Trophoblast cell (in vitro differentiated cells and primary cell): ENCODE measurements around the gene TRAFD1.
A peak's percentile ranks its signal among the peaks of the same experiment; 100 is the strongest.

ENCODE experiments used
- DNase-seq, 2 donors: peaks; one replicate each; pipeline ENCODE4 v3.0.0-alpha.2; 2016
- H2AFZ ChIP-seq: 2 replicates; pipeline ENCODE4 v1.6.1; 2013; ENCODE audit warnings: low read length, moderate library complexity, mild to moderate bottlenecking; ENCODE audit not compliant: insufficient read depth, poor library complexity
- H2AK5ac ChIP-seq: 2 replicates; pipeline ENCODE4 v1.6.1; 2013; ENCODE audit warnings: mild to moderate bottlenecking, low read length
- H2BK120ac ChIP-seq: 2 replicates; pipeline ENCODE4 v1.6.1; 2013; ENCODE audit warnings: low read length, mild to moderate bottlenecking, moderate library complexity; ENCODE audit not compliant: insufficient read depth, poor library complexity
- H2BK12ac ChIP-seq: 2 replicates; pipeline ENCODE4 v1.6.1; 2013; ENCODE audit warnings: mild to moderate bottlenecking, low read length, moderate library complexity
- H2BK5ac ChIP-seq: 2 replicates; pipeline ENCODE4 v1.6.1; 2013; ENCODE audit warnings: low read length, low read depth, moderate library complexity, mild to moderate bottlenecking; ENCODE audit not compliant: poor library complexity
- H3K14ac ChIP-seq: 2 replicates; pipeline ENCODE4 v1.6.1; 2013; ENCODE audit warnings: mild to moderate bottlenecking, low read length
- H3K18ac ChIP-seq: 2 replicates; pipeline ENCODE4 v1.6.1; 2013; ENCODE audit warnings: mild to moderate bottlenecking, low read length
- H3K23ac ChIP-seq: 2 replicates; pipeline ENCODE4 v1.6.1; 2013; ENCODE audit warnings: low read length
- H3K27ac ChIP-seq: 2 replicates; pipeline ENCODE4 v1.5.1; 2013; ENCODE audit warnings: low read depth, mild to moderate bottlenecking, inconsistent platforms, low read length, moderate library complexity
- H3K27me3 ChIP-seq: 2 replicates; pipeline ENCODE4 v1.6.1; 2013; ENCODE audit warnings: inconsistent platforms, mild to moderate bottlenecking, low read length, moderate library complexity; ENCODE audit not compliant: insufficient read depth
- H3K36me3 ChIP-seq, 2 experiments: 1 replicate in 1 of 2; 2 replicates in 1 of 2; pipeline ENCODE4 v1.6.1; 2013; ENCODE audit warnings: low read length in 2 of 2, mild to moderate bottlenecking in 2 of 2, moderate library complexity in 1 of 2; ENCODE audit not compliant: insufficient read depth in 2 of 2, control insufficient read depth in 1 of 2
- H3K4ac ChIP-seq: 2 replicates; pipeline ENCODE4 v1.6.1; 2013; ENCODE audit warnings: low read depth, mild to moderate bottlenecking, low read length, moderate library complexity
- H3K4me1 ChIP-seq, 2 experiments: 1 replicate in 1 of 2; 2 replicates in 1 of 2; pipeline ENCODE4 v1.6.1; 2013; ENCODE audit warnings: low read length in 2 of 2, mild to moderate bottlenecking in 2 of 2, moderate library complexity in 1 of 2; ENCODE audit not compliant: insufficient read depth in 2 of 2, control insufficient read depth in 1 of 2
- H3K4me2 ChIP-seq: 2 replicates; pipeline ENCODE4 v1.6.1; 2013; ENCODE audit warnings: inconsistent platforms, mild to moderate bottlenecking, low read length, moderate library complexity
- H3K4me3 ChIP-seq: 2 replicates; pipeline ENCODE4 v1.5.1; 2013; ENCODE audit warnings: mild to moderate bottlenecking, low read depth, low read length, inconsistent platforms
- H3K79me1 ChIP-seq: one replicate; pipeline ENCODE4 v1.6.1; 2013; ENCODE audit warnings: low read length
- H3K79me2 ChIP-seq: 2 replicates; pipeline ENCODE4 v1.6.1; 2013; ENCODE audit warnings: low read length, mild to moderate bottlenecking; ENCODE audit not compliant: control insufficient read depth, insufficient read depth, poor library complexity
- H3K9ac ChIP-seq: 2 replicates; pipeline ENCODE4 v1.6.1; 2013; ENCODE audit warnings: mild to moderate bottlenecking, low read length
- H3K9me3 ChIP-seq: 2 replicates; pipeline ENCODE4 v1.6.1; 2013; ENCODE audit warnings: low read depth, mild to moderate bottlenecking, control low read depth, inconsistent platforms, low read length; ENCODE audit not compliant: insufficient read depth
- H4K12ac ChIP-seq: 2 replicates; pipeline ENCODE4 v1.6.1; 2013; ENCODE audit warnings: low read depth, mild to moderate bottlenecking, low read length, moderate library complexity
- H4K8ac ChIP-seq: 2 replicates; pipeline ENCODE4 v1.6.1; 2013; ENCODE audit warnings: low read depth, mild to moderate bottlenecking, low read length, moderate library complexity
- H4K91ac ChIP-seq: one replicate; pipeline ENCODE4 v1.6.1; 2013; ENCODE audit warnings: low read depth, mild to moderate bottlenecking, low read length, moderate library complexity
- WGBS: extraction: QIAGEN DNeasy Blood & Tissue Kit; methylation state at CpG from one replicate; pipeline ENCODE4 v1.1.7; 2013; ENCODE audit warnings: missing lambda C conversion rate; ENCODE audit not compliant: insufficient read length, insufficient coverage; ENCODE audit errors: extremely low coverage; 5-methylcytosine and 5-hydroxymethylcytosine counted together

TRAFD1 gene

DNA sequence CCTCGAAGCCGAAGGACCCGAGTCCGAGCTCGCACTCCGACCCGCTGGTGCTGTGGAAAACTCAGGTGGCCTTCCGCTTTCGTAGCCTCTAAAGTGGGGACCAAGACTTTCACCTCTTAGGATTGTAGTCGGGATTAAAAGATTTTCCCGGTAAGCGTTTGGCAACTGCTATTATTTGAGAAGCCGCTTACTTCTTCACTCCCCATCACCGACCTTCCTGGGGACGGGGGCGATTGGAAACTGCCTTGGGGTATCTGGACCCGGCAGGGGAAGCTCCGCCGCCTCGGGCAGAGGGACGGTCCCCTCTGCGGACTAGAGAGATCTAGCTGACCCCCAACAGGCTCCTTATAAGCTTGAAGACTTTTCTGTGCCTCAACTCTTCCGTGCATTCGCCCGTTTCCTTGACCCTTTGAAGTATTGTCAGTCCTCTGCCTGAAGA is 659 bp downstream of the TRAFD1 start:
- Histone ChIP-seq H2BK5ac (no peak overlapping the region), H3K23ac (no peak overlapping the region)
- WGBS: no CpG with 5 or more reads among the region's 25 CpGs

DNA sequence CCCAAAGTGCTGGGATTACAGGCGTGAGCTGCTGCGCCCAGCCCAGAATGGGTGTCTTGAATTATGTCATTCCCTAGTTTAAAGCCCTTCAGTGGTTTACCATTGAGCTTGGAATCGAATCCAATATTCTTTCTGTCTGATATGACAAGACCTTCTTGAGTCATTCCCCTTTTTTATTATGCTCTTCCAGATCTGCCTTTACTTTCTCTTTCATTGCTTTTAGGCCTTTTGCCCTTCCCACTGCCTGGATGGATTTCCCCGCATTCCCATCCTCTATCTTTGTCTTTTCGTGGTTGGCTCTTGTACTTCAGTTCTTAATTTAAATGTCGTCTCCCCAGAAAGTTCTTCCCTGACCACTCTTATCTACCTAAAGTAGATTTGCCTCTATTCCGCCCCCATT is 1.6 kb downstream of the TRAFD1 start:
- Histone ChIP-seq H3K79me2 (peaks cover 2% of the 10 kb centered on the region), H3K9ac (no peak overlapping the region), H4K12ac (no peak overlapping the region), H3K4ac (no peak overlapping the region), H3K4me1 (peaks cover 0 to 4% of the 10 kb centered on the region in 2 experiments), H2BK5ac (no peak overlapping the region), H4K8ac (no peak overlapping the region), H3K4me2 (no peak overlapping the region), H3K36me3 (no peaks in the 10 kb centered on the region), H2AK5ac (no peak overlapping the region), H3K27me3 (no peaks in the 10 kb centered on the region), H2BK120ac (no peak overlapping the region), H4K91ac (no peak overlapping the region), H2BK12ac (no peak overlapping the region), H3K23ac (no peak overlapping the region), H3K79me1 (peaks cover 2% of the 10 kb centered on the region), H2AFZ (no peak overlapping the region), H3K27ac (no peak overlapping the region), H3K4me3 (no peak overlapping the region), H3K14ac (no peak overlapping the region), H3K18ac (no peak overlapping the region), H3K9me3 (no peaks in the 10 kb centered on the region)
- no CpG with 5 or more reads among the region's 7 CpGs for WGBS
- no peak for DNase-seq

More for the DNA sequence above, 659 bp downstream of the TRAFD1 start:
- Histone ChIP-seq H4K8ac (peak overlapping the region; percentile 49), H3K4ac (peak overlapping the region; percentile 54), H2AK5ac (no peak overlapping the region), H4K12ac (peak overlapping the region; percentile 55), H2BK120ac (no peak overlapping the region), H3K79me2 (peaks cover 2% of the 10 kb centered on the region), H3K36me3 (no peaks in the 10 kb centered on the region), H3K4me3 (peak overlapping the region; percentile 98), H2BK12ac (no peak overlapping the region), H3K4me2 (peak overlapping the region; percentile 82), H2AFZ (peak overlapping the region; percentile 23), H3K18ac (peak overlapping the region; percentile 24), H3K4me1 (peaks cover 0 to 4% of the 10 kb centered on the region in 2 experiments), H3K9ac (peak overlapping the region; percentile 85), H3K27ac (no peak overlapping the region), H3K27me3 (no peaks in the 10 kb centered on the region), H3K9me3 (no peaks in the 10 kb centered on the region), H3K14ac (peak overlapping the region; percentile 58), H4K91ac (no peak overlapping the region), H3K79me1 (peaks cover 2% of the 10 kb centered on the region)
- DNase-seq: no peak

DNA sequence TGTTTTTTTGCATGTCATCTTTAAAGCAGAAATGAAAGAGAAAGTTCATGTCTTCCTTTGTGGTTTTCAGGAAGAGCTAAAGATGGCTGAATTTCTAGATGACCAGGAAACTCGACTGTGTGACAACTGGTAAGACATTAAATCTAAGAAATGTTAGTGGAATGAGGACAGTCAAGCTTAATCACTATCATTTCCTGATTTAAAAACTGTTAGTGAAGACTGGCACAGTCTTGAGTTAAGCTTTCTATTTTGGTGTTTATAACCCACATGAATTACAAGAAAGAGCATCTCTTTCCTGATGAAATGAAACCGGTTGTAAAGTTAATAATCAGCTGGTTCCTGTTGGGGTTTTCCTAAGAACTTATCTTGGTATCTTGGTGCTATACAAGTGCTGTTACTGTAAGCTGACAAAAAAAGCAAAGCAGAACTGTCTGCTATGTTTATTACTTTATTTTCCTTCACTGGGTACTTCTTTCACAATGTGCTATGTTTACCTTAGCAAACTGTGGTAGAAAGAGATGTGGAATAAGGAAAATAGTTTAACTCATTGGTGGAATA is 5.2 kb downstream of the TRAFD1 start:
- DNase-seq: peak in 1 of 2 donors; percentile 19
- WGBS: no CpG with 5 or more reads among the region's 2 CpGs
- no peak overlapping the region for H2AFZ ChIP-seq

DNA sequence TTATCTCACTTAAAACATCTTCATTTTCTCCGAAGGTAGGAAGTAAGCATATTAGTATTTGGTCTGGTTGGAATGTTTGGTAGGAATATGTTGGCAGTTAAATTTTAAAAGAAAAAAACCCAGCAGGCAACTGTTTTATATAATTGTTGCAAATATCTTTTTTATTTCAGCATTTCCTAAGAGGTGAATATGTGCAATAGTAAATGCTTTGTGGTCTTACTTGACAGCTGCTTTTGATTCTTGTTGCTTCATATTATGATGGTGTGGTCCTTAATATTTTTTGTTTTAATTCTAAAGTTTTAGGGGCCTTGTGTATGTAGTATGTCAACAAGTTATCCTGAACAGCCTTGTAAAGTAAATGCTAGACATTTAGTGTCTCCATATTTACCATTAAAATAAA is 6.3 kb downstream of the TRAFD1 start:
- Histone ChIP-seq H2BK120ac (no peak overlapping the region), H3K27ac (no peak overlapping the region), H2AFZ (no peak overlapping the region), H3K79me1 (no peaks in the 10 kb centered on the region), H3K4me1 (no peaks in the 10 kb centered on the region), H3K36me3 (peaks cover 11 to 18% of the 10 kb centered on the region in 2 experiments), H3K9me3 (no peaks in the 10 kb centered on the region), H3K4me2 (no peak overlapping the region), H3K9ac (no peak overlapping the region), H4K91ac (no peak overlapping the region), H3K27me3 (no peaks in the 10 kb centered on the region), H3K18ac (no peak overlapping the region), H2BK5ac (no peak overlapping the region), H3K79me2 (no peaks in the 10 kb centered on the region), H3K23ac (no peak overlapping the region), H3K4me3 (no peak overlapping the region), H4K12ac (no peak overlapping the region), H4K8ac (no peak overlapping the region), H3K4ac (no peak overlapping the region), H3K14ac (no peak overlapping the region), H2AK5ac (no peak overlapping the region), H2BK12ac (no peak overlapping the region)
- no peak for DNase-seq
- WGBS: no CpG with 5 or more reads among the region's 1 CpG

More for the DNA sequence above, 5.2 kb downstream of the TRAFD1 start:
- Histone ChIP-seq H2BK5ac (no peak overlapping the region), H3K36me3 (peaks cover 4 to 8% of the 10 kb centered on the region in 2 experiments), H3K79me1 (peaks cover 2% of the 10 kb centered on the region), H4K8ac (no peak overlapping the region), H3K9me3 (no peaks in the 10 kb centered on the region), H3K23ac (no peak overlapping the region), H3K4ac (no peak overlapping the region), H2AK5ac (no peak overlapping the region), H3K4me2 (no peak overlapping the region), H3K27ac (no peak overlapping the region), H3K4me1 (peaks cover 0 to 4% of the 10 kb centered on the region in 2 experiments), H3K14ac (no peak overlapping the region), H3K79me2 (peaks cover 2% of the 10 kb centered on the region), H2BK12ac (no peak overlapping the region), H3K27me3 (no peaks in the 10 kb centered on the region), H3K4me3 (no peak overlapping the region), H4K91ac (no peak overlapping the region), H2BK120ac (no peak overlapping the region), H3K9ac (no peak overlapping the region), H3K18ac (no peak overlapping the region), H4K12ac (no peak overlapping the region)
